ENCODE results near the gene KHSRP. TPM values are rescaled to one million over a fixed set of nuclear protein-coding genes. Genes with fewer than 3 reads are reported as not detected.

The KHSRP gene
- total and polyA plus RNA-seq, 10 of the 15 experiments (the other 5 are each of a cell fraction or from before 2014, with no cell fraction given): 4.8 to 440 (median 82.0) TPM

DNA sequence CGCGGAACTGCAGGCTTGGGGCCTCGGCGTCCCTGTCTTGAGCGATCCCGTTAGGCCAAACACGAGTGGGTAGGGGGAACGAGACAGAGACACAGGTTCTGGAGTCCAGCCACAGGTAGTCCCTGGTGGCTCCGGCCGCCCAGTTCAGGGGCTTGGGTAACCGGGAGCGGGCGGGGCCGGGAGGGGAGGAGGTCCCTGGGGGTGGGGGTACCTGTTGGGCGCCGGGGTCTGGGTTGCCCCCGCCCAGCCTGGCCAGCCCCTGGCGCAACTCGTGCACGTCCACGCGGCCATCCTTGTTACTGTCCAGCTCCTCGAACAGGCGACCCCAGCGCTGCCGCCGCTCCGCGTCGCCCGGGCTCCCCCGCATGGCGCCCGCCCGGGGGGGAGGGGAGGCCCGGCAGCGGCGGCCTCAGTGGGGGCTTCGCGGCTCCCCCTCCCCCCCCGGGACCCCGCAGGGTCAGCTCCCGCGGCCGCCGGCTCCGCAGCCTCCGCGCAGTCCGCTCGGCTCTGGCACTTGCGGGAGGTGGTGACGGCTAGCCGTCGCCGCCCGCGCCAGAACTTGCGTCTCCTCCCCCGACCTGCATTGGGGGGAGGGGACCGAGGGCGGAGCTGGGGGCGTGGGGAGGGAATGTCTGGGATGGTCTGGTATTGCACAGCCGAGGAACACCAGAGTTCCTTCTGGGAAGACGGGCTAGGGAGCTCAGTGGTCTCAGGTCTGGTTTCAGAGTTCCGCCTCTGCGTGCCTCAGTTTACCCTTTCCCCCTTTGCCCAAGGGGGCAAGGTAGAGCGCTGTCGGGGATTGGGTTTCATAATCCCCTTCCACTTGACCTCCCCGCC is 34.9 kb upstream of the KHSRP start, which contains the start of gene SLC25A23 (continued):
- TF ChIP-seq, protein P1, sequence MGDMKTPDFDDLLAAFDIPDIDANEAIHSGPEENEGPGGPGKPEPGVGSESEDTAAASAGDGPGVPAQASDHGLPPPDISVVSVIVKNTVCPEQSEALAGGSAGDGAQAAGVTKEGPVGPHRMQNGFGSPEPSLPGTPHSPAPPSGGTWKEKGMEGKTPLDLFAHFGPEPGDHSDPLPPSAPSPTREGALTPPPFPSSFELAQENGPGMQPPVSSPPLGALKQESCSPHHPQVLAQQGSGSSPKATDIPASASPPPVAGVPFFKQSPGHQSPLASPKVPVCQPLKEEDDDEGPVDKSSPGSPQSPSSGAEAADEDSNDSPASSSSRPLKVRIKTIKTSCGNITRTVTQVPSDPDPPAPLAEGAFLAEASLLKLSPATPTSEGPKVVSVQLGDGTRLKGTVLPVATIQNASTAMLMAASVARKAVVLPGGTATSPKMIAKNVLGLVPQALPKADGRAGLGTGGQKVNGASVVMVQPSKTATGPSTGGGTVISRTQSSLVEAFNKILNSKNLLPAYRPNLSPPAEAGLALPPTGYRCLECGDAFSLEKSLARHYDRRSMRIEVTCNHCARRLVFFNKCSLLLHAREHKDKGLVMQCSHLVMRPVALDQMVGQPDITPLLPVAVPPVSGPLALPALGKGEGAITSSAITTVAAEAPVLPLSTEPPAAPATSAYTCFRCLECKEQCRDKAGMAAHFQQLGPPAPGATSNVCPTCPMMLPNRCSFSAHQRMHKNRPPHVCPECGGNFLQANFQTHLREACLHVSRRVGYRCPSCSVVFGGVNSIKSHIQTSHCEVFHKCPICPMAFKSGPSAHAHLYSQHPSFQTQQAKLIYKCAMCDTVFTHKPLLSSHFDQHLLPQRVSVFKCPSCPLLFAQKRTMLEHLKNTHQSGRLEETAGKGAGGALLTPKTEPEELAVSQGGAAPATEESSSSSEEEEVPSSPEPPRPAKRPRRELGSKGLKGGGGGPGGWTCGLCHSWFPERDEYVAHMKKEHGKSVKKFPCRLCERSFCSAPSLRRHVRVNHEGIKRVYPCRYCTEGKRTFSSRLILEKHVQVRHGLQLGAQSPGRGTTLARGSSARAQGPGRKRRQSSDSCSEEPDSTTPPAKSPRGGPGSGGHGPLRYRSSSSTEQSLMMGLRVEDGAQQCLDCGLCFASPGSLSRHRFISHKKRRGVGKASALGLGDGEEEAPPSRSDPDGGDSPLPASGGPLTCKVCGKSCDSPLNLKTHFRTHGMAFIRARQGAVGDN (IDR thresholded peaks at IDR 0.05): 0 out of 2 replicates have a peak, but pooled peaks have one; percentile 39
- peak; percentile 53; the same call in 1 of the 2 replicates for TF ChIP-seq BACH1 (IDR thresholded peaks at IDR 0.05; ENCODE audit: borderline replicate concordance)
- TF ChIP-seq, protein P2, sequence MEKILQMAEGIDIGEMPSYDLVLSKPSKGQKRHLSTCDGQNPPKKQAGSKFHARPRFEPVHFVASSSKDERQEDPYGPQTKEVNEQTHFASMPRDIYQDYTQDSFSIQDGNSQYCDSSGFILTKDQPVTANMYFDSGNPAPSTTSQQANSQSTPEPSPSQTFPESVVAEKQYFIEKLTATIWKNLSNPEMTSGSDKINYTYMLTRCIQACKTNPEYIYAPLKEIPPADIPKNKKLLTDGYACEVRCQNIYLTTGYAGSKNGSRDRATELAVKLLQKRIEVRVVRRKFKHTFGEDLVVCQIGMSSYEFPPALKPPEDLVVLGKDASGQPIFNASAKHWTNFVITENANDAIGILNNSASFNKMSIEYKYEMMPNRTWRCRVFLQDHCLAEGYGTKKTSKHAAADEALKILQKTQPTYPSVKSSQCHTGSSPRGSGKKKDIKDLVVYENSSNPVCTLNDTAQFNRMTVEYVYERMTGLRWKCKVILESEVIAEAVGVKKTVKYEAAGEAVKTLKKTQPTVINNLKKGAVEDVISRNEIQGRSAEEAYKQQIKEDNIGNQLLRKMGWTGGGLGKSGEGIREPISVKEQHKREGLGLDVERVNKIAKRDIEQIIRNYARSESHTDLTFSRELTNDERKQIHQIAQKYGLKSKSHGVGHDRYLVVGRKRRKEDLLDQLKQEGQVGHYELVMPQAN (conservative IDR thresholded peaks at IDR 0.05): peak; percentile 63; the same call in 1 of the 2 replicates
- TF ChIP-seq HDAC6 (IDR thresholded peaks at IDR 0.05; ENCODE audit: unreplicated experiment): no peak
- 0 out of 2 replicates have a peak, but pooled peaks have one; percentile 69 for TF ChIP-seq CHD2 (IDR thresholded peaks at IDR 0.05; ENCODE audit: borderline replicate concordance, low read depth, low read length)
- 0 out of 2 replicates have a peak, but pooled peaks have one; percentile 8 for TF ChIP-seq SMARCA5 (IDR thresholded peaks at IDR 0.05)
- TF ChIP-seq POLR2A (IDR thresholded peaks at IDR 0.05; ENCODE audit: low read depth, low read length): peak; percentile 62
- TF ChIP-seq NFYA (IDR thresholded peaks at IDR 0.05; ENCODE audit: borderline replicate concordance, low read depth, low read length): no peak
- no peak for TF ChIP-seq CHD1 (IDR thresholded peaks at IDR 0.05; ENCODE audit: low read depth, low read length)
- no peak for TF ChIP-seq TBL1XR1 (IDR thresholded peaks at IDR 0.05; ENCODE audit: low read depth, low read length)
- no peak for TF ChIP-seq SPI1 (IDR thresholded peaks at IDR 0.05; ENCODE audit: borderline replicate concordance, insufficient read depth, low read depth, low read length)
- TF ChIP-seq EP300 (IDR thresholded peaks at IDR 0.05; ENCODE audit: borderline replicate concordance in 1 of 2, control insufficient read depth in 1 of 2, low read depth in 2 of 2, low read length in 2 of 2): 0 out of 4 replicates have a peak, but pooled peaks of 1 of the 2 experiments have one; percentile 13
- peak in 1 of 2 experiments; percentile 46; a peak in 1 of 4 replicates for TF ChIP-seq BHLHE40 (IDR thresholded peaks at IDR 0.05; ENCODE audit: borderline replicate concordance in 1 of 2, low read depth in 2 of 2, low read length in 1 of 2)
- 0 out of 2 replicates have a peak, but pooled peaks have one; percentile 26 for TF ChIP-seq DPF2 (IDR thresholded peaks at IDR 0.05)
- TF ChIP-seq KLF5 (IDR thresholded peaks at IDR 0.05; ENCODE audit: partially characterized antibody): no peak
- peak; percentile 44; the same call in 1 of the 2 replicates for TF ChIP-seq YY1 (IDR thresholded peaks at IDR 0.05; ENCODE audit: low read depth, low read length)
- peak; percentile 71; the same call in 1 of the 2 replicates for TF ChIP-seq GATAD2B (conservative IDR thresholded peaks at IDR 0.05; ENCODE audit: low read depth)

All from GM12878 (cell line).